ES-I3 (cell line): ENCODE results near the gene SNAPC2.

Experiments used
- H3K36me3 ChIP-seq: 2 replicates; pipeline ENCODE4 v1.6.1; 2013; ENCODE audit warnings: mild to moderate bottlenecking, low read length, control low read depth, moderate library complexity; ENCODE audit not compliant: insufficient read depth
- H3K4me1 ChIP-seq: 2 replicates; pipeline ENCODE4 v1.6.1; 2013; ENCODE audit warnings: mild to moderate bottlenecking, control low read depth, low read length; ENCODE audit not compliant: insufficient read depth
- H3K9ac ChIP-seq: 2 replicates; pipeline ENCODE4 v1.6.1; 2013; ENCODE audit warnings: low read depth, mild to moderate bottlenecking, low read length, moderate library complexity
- H3K9me3 ChIP-seq: 2 replicates; pipeline ENCODE4 v1.6.1; 2013; ENCODE audit warnings: mild to moderate bottlenecking, low read length, moderate library complexity; ENCODE audit not compliant: control insufficient read depth, insufficient read depth

SNAPC2 gene

GRCh38 chr19:7965259-7965841 is 45.2 kb downstream of the SNAPC2 start:
- peaks cover 9% of the 10 kb centered on the region for H3K4me1 ChIP-seq
- H3K9me3 ChIP-seq, result no peaks in the 10 kb centered on the region
- H3K9ac ChIP-seq, result no peak overlapping the region
- H3K36me3 ChIP-seq, result peaks cover 54% of the 10 kb centered on the region

- H3K36me3 ChIP-seq, result peaks cover 53% of the 10 kb centered on the region
Observed at GRCh38 chr19:7965921-7966665, 46.0 kb downstream of the SNAPC2 start.

GRCh38 chr19:7968008-7968795 is 48.1 kb downstream of the SNAPC2 start:
- Histone ChIP-seq H3K9ac (no peak overlapping the region), H3K9me3 (no peaks in the 10 kb centered on the region), H3K4me1 (peaks cover 9% of the 10 kb centered on the region), H3K36me3 (peaks cover 40% of the 10 kb centered on the region)

More at GRCh38 chr19:7965921-7966665, 46.0 kb downstream of the SNAPC2 start:
- Histone ChIP-seq H3K4me1 (peaks cover 9% of the 10 kb centered on the region), H3K9ac (no peak overlapping the region), H3K9me3 (no peaks in the 10 kb centered on the region)

GRCh38 chr19:7968796-7969554 is 48.8 kb downstream of the SNAPC2 start:
- Histone ChIP-seq H3K36me3 (peaks cover 33% of the 10 kb centered on the region), H3K9ac (no peak overlapping the region; the same call in 1 of the 2 replicates), H3K4me1 (peaks cover 9% of the 10 kb centered on the region), H3K9me3 (no peaks in the 10 kb centered on the region)

GRCh38 chr19:7969555-7969939 is 49.4 kb downstream of the SNAPC2 start:
- Histone ChIP-seq H3K4me1 (peaks cover 9% of the 10 kb centered on the region), H3K9ac (no peak overlapping the region), H3K36me3 (peaks cover 32% of the 10 kb centered on the region), H3K9me3 (no peaks in the 10 kb centered on the region)

GRCh38 chr19:7970716-7971448 is 50.7 kb downstream of the SNAPC2 start:
- Histone ChIP-seq H3K36me3 (peaks cover 22% of the 10 kb centered on the region), H3K9me3 (no peaks in the 10 kb centered on the region), H3K9ac (no peak overlapping the region), H3K4me1 (peaks cover 9% of the 10 kb centered on the region)

- Histone ChIP-seq H3K9me3 (no peaks in the 10 kb centered on the region), H3K36me3 (peaks cover 19% of the 10 kb centered on the region), H3K9ac (no peak overlapping the region), H3K4me1 (peaks cover 9% of the 10 kb centered on the region)
Observed at GRCh38 chr19:7971553-7972520, 51.7 kb downstream of the SNAPC2 start.
